Left lung (tissue), 10 donors: ENCODE measurements around the gene TET2. TPM values are rescaled to one million over a fixed set of nuclear protein-coding genes. Genes with fewer than 3 reads are reported as not detected.

Experiments
- ATAC-seq: fragments of 200-7000 bp; cut with Tn5 transposase; one replicate; pipeline ENCODE4 v1.9.1; 2020; ENCODE audit warnings: moderate library complexity
- DNase-seq, 4 donors: peaks; one replicate each; pipeline ENCODE4 v3.0.0-alpha.2; 2013 to 2020
- H3K27ac ChIP-seq, 2 donors: fragments of 200-600 bp; sonication (generic) in 1 of 2; one replicate each; pipeline versions ENCODE4 v1.5.0 to v1.8.0; 2020 to 2021
- H3K27me3 ChIP-seq, 2 donors: fragments of 200-600 bp; sonication (generic) in 1 of 2; one replicate each; pipeline versions ENCODE4 v1.5.0 to v1.8.0; 2020 to 2021
- H3K36me3 ChIP-seq, 2 donors: fragments of 200-600 bp; sonication (generic) in 1 of 2; one replicate each; pipeline versions ENCODE4 v1.5.0 to v1.8.0; 2020 to 2021
- H3K4me1 ChIP-seq, 2 donors: fragments of 200-600 bp; one replicate each; pipeline ENCODE4 v1.8.0; 2021
- H3K4me3 ChIP-seq, 2 donors: fragments of 200-600 bp; sonication (generic) in 1 of 2; one replicate each; pipeline versions ENCODE4 v1.5.0 to v1.8.0; 2020 to 2021; ENCODE audit warnings: mild to moderate bottlenecking in 1 of 2
- H3K9me3 ChIP-seq, 2 donors: fragments of 200-600 bp; sonication (generic) in 1 of 2; one replicate each; pipeline versions ENCODE4 v1.5.0 to v1.8.0; 2020 to 2021
- intact Hi-C, 2 donors: fragments of 100-400 bp; cut with DNase I; formaldehyde crosslinking; loops; one replicate each; pipeline versions ENCODE4 v1.11.2 to v1.14.2; 2022
- polyA plus RNA-seq, 6 donors: library from polyadenylated mRNA; unstranded; fragments of 120-200 nt; gene quantifications; one replicate each; pipeline ENCODE4 v1.2.1, GENCODE V29; 2013; ENCODE audit not compliant: insufficient read length in 6 of 6
- total RNA-seq, 2 donors: library from RNA; stranded (reverse); fragmentation: NEBNext Ultra II Directional; extraction: Animal tissue kit (Norgen Biotek cat#: 25700); gene quantifications; one replicate each; pipeline ENCODE4 v1.2.1, GENCODE V29; 2021
- TF ChIP-seq, protein P1 (sequence below), 2 donors: fragments of 200-600 bp; sonication (generic) in 1 of 2; IDR thresholded peaks; one replicate each; pipeline versions ENCODE4 v1.5.0 to v1.8.0; 2021; ENCODE audit warnings: antibody characterized with exemption in 2 of 2
- donor health status: DM: no; HTN: yes; CAD: no.
- donor health status: DM: no; HTN: no; CAD: no.

TET2 gene
- total and polyA plus RNA-seq, 8 donors = 19.1 to 48.4 (median 41.5) TPM

- ATAC-seq = no peak
- H3K36me3 ChIP-seq = no peaks in the 10 kb centered on the region
- TF ChIP-seq, protein P1, sequence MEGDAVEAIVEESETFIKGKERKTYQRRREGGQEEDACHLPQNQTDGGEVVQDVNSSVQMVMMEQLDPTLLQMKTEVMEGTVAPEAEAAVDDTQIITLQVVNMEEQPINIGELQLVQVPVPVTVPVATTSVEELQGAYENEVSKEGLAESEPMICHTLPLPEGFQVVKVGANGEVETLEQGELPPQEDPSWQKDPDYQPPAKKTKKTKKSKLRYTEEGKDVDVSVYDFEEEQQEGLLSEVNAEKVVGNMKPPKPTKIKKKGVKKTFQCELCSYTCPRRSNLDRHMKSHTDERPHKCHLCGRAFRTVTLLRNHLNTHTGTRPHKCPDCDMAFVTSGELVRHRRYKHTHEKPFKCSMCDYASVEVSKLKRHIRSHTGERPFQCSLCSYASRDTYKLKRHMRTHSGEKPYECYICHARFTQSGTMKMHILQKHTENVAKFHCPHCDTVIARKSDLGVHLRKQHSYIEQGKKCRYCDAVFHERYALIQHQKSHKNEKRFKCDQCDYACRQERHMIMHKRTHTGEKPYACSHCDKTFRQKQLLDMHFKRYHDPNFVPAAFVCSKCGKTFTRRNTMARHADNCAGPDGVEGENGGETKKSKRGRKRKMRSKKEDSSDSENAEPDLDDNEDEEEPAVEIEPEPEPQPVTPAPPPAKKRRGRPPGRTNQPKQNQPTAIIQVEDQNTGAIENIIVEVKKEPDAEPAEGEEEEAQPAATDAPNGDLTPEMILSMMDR (IDR thresholded peaks at IDR 0.05) = no peak
- H3K27ac ChIP-seq = no peak overlapping the region
- peaks cover 0 to 13% of the 10 kb centered on the region in 2 donors for H3K4me1 ChIP-seq
- H3K27me3 ChIP-seq = no peaks in the 10 kb centered on the region
- no peaks in the 10 kb centered on the region for H3K9me3 ChIP-seq
- no peak overlapping the region for H3K4me3 ChIP-seq
- no peak for DNase-seq
- intact Hi-C loops = no loop called here
Measured at GRCh38 chr4:105174098-105174497, 27.4 kb downstream of the TET2 start.

- Histone ChIP-seq H3K4me3 (no peak overlapping the region), H3K9me3 (no peaks in the 10 kb centered on the region), H3K27ac (no peak overlapping the region), H3K36me3 (no peaks in the 10 kb centered on the region), H3K4me1 (peaks cover 0 to 12% of the 10 kb centered on the region in 2 donors), H3K27me3 (no peaks in the 10 kb centered on the region)
- DNase-seq (no peak), ATAC-seq (no peak)
- TF ChIP-seq, protein P1 (IDR thresholded peaks at IDR 0.05) = no peak
- intact Hi-C loops = no loop called here
Measured at GRCh38 chr4:105179539-105180401, 33.1 kb downstream of the TET2 start.

GRCh38 chr4:105181259-105181658, 34.6 kb downstream of the TET2 start:
- no peaks in the 10 kb centered on the region for H3K27me3 ChIP-seq
- DNase-seq (no peak), ATAC-seq (no peak)

DNA sequence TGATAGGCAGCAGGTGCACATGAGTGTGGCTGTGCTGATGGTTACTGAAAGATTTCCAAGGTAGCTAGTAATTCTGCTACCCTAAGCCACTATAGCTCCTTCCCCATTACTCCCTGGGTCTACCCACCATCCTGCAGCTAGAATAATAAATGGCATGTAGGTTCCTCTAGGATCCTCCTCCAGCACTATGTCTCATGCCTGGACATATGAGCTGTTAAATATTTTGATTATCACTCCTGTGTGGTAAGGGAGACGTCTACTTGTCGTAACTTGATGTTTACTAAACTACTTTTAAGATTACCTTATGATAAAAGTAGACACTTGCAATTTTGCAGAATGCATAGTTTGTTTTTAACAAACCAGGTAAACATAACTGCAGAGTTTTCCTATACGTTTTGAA, 35.5 kb downstream of the TET2 start:
- DNase-seq (no peak), ATAC-seq (no peak)
- Histone ChIP-seq H3K36me3 (no peaks in the 10 kb centered on the region), H3K9me3 (no peaks in the 10 kb centered on the region), H3K27ac (no peak overlapping the region), H3K27me3 (no peaks in the 10 kb centered on the region), H3K4me3 (no peak overlapping the region), H3K4me1 (peaks cover 0 to 17% of the 10 kb centered on the region in 2 donors)
- TF ChIP-seq, protein P1 (IDR thresholded peaks at IDR 0.05) = no peak
- intact Hi-C loops = no loop called here

More at GRCh38 chr4:105181259-105181658, 34.6 kb downstream of the TET2 start:
- Histone ChIP-seq H3K9me3 (no peaks in the 10 kb centered on the region), H3K4me1 (peaks cover 0 to 17% of the 10 kb centered on the region in 2 donors), H3K27ac (no peak overlapping the region), H3K4me3 (no peak overlapping the region), H3K36me3 (no peaks in the 10 kb centered on the region)
- TF ChIP-seq, protein P1 (IDR thresholded peaks at IDR 0.05) = no peak
- intact Hi-C loops = no loop called here

GRCh38 chr4:105184316-105184980, 37.8 kb downstream of the TET2 start:
- TF ChIP-seq, protein P1 (IDR thresholded peaks at IDR 0.05) = no peak
- no peaks in the 10 kb centered on the region for H3K27me3 ChIP-seq
- H3K27ac ChIP-seq = peak overlapping the region in 1 of 2 donors; percentile 37
- peaks cover 0 to 18% of the 10 kb centered on the region in 2 donors for H3K4me1 ChIP-seq
- no peaks in the 10 kb centered on the region for H3K9me3 ChIP-seq
- DNase-seq (no peak), ATAC-seq (peak; percentile 38)
- H3K36me3 ChIP-seq = no peaks in the 10 kb centered on the region
- H3K4me3 ChIP-seq = no peak overlapping the region
- intact Hi-C loops = no loop called here
